RWPE2 (cell line): ENCODE measurements around the gene SPTA1.

Experiments used
- ATAC-seq: fragments of 200-7000 bp; cut with Tn5 transposase; 3 replicates; pipeline ENCODE4 v1.9.1; 2021; ENCODE audit warnings: low read depth
- DNase-seq: peaks from one replicate; pipeline ENCODE4 v3.0.0-alpha.2; 2020; ENCODE audit warnings: low spot score
- H3K27ac ChIP-seq: fragments of 450-650 bp; 2 replicates; pipeline ENCODE4 v1.5.1; 2017; ENCODE audit warnings: mild to moderate bottlenecking; ENCODE audit not compliant: poor library complexity, severe bottlenecking
- H3K27me3 ChIP-seq: fragments of 250-450 bp; sonication (Bioruptor Pico); 2 replicates; pipeline ENCODE4 v1.5.1; 2021; ENCODE audit warnings: mild to moderate bottlenecking, moderate library complexity; ENCODE audit not compliant: insufficient read depth, poor library complexity, severe bottlenecking
- H3K36me3 ChIP-seq: fragments of 250-450 bp; sonication (Bioruptor Pico); 2 replicates; pipeline ENCODE4 v1.5.1; 2020; ENCODE audit warnings: low read depth, mild to moderate bottlenecking, moderate library complexity
- H3K4me1 ChIP-seq: fragments of 250-450 bp; sonication (Bioruptor Pico); 2 replicates; pipeline ENCODE4 v1.5.1; 2021; ENCODE audit warnings: mild to moderate bottlenecking, moderate library complexity; ENCODE audit not compliant: insufficient read depth, poor library complexity, severe bottlenecking
- H3K4me3 ChIP-seq: fragments of 250-450 bp; sonication (Bioruptor Pico); 2 replicates; pipeline ENCODE4 v1.5.1; 2021; ENCODE audit warnings: mild to moderate bottlenecking, moderate library complexity; ENCODE audit not compliant: severe bottlenecking
- H3K9me3 ChIP-seq: fragments of 250-450 bp; sonication (Bioruptor Pico); 2 replicates; pipeline ENCODE4 v1.5.1; 2021; ENCODE audit warnings: mild to moderate bottlenecking, moderate library complexity; ENCODE audit not compliant: severe bottlenecking
- TF ChIP-seq, protein P1 (sequence below): fragments of 450-650 bp; IDR thresholded peaks from one replicate; pipeline ENCODE4 v1.5.1; 2017; ENCODE audit warnings: mild to moderate bottlenecking, moderate library complexity; ENCODE audit not compliant: poor library complexity, severe bottlenecking

Gene SPTA1

DNA sequence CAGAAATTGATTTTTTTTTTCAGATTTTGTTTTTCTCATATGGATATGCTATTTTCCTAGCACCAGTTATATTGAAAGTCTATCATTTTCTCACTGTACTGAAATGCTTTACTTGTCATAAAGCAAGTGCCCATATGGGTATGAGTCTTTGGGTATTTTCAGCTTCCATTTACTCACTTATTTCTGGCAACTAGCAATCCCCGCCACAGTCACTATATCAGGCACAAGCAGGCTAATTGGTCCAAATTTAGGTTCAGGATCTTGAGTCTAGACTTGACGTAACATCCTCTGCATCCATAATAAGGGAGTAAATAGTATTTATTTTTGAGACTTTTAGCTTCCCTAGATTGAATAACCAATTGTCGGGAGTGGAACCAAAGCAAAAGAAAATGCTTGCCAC lies 109.0 kb downstream of the SPTA1 start:
- no peaks in the 10 kb centered on the region for H3K4me1 ChIP-seq
- H3K27me3 ChIP-seq: no peaks in the 10 kb centered on the region
- no peaks in the 10 kb centered on the region for H3K9me3 ChIP-seq
- ATAC-seq: no peak
- no peak for DNase-seq
- H3K4me3 ChIP-seq: no peak overlapping the region
- H3K36me3 ChIP-seq: no peaks in the 10 kb centered on the region
- H3K27ac ChIP-seq: no peak overlapping the region
- TF ChIP-seq, protein P1, sequence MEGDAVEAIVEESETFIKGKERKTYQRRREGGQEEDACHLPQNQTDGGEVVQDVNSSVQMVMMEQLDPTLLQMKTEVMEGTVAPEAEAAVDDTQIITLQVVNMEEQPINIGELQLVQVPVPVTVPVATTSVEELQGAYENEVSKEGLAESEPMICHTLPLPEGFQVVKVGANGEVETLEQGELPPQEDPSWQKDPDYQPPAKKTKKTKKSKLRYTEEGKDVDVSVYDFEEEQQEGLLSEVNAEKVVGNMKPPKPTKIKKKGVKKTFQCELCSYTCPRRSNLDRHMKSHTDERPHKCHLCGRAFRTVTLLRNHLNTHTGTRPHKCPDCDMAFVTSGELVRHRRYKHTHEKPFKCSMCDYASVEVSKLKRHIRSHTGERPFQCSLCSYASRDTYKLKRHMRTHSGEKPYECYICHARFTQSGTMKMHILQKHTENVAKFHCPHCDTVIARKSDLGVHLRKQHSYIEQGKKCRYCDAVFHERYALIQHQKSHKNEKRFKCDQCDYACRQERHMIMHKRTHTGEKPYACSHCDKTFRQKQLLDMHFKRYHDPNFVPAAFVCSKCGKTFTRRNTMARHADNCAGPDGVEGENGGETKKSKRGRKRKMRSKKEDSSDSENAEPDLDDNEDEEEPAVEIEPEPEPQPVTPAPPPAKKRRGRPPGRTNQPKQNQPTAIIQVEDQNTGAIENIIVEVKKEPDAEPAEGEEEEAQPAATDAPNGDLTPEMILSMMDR: no peak

- H3K4me1 ChIP-seq: no peaks in the 10 kb centered on the region
- no peaks in the 10 kb centered on the region for H3K9me3 ChIP-seq
- DNase-seq: no peak
- no peak for ATAC-seq
- H3K27me3 ChIP-seq: peaks cover 5% of the 10 kb centered on the region
- H3K36me3 ChIP-seq: no peaks in the 10 kb centered on the region
- no peak overlapping the region for H3K27ac ChIP-seq
- H3K4me3 ChIP-seq: no peak overlapping the region
- TF ChIP-seq, protein P1: no peak
Measured at GRCh38 chr1:158572226-158572625, 114.3 kb downstream of the SPTA1 start.

GRCh38 chr1:158570480-158570879 lies 116.0 kb downstream of the SPTA1 start, which contains the start of gene OR6P1:
TSS of gene OR6P1 (minus strand) at chr1:158570580. CDS start at chr1:158563604, 6,976 bp downstream.
- TF ChIP-seq, protein P1: no peak
- Histone ChIP-seq H3K9me3 (no peaks in the 10 kb centered on the region), H3K4me3 (no peak within 1 kb of the TSS)

GRCh38 chr1:158564608-158565007 lies 121.9 kb downstream of the SPTA1 start:
- H3K27me3 ChIP-seq: no peaks in the 10 kb centered on the region
- H3K36me3 ChIP-seq: no peaks in the 10 kb centered on the region
- H3K4me1 ChIP-seq: no peaks in the 10 kb centered on the region
- DNase-seq (no peak), ATAC-seq (no peak)
- H3K9me3 ChIP-seq: no peaks in the 10 kb centered on the region
- H3K4me3 ChIP-seq: no peak overlapping the region
- no peak overlapping the region for H3K27ac ChIP-seq
- TF ChIP-seq, protein P1: no peak

More at GRCh38 chr1:158570480-158570879, 116.0 kb downstream of the SPTA1 start, which contains the start of gene OR6P1:
- Histone ChIP-seq H3K27me3 (peaks cover 5% of the 10 kb centered on the region), H3K4me1 (no peaks in the 10 kb centered on the region), H3K36me3 (no peaks in the 10 kb centered on the region), H3K27ac (no peak within 1 kb of the TSS)
- ATAC-seq (no peak), DNase-seq (no peak)

DNA sequence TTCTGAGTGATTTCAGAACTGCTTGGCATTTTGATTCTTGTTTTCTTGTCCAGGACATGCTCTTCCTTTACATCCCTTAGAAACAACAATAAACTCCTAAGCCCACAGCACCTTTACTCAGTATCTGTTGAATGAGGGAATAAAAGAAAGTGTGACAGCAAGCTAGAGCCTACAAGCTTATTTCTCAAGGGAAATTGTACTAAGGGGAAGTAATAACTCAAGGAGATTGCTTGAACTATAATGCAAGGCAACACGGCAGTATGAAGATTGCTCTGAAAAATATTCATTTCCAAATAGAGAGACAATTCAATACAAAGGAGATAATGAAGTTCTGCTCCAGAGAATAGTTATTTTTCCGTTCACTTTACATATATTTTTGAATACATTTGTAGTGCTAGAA lies 122.7 kb downstream of the SPTA1 start:
- no peak overlapping the region for H3K4me3 ChIP-seq
- no peak overlapping the region for H3K27ac ChIP-seq
- H3K4me1 ChIP-seq: no peaks in the 10 kb centered on the region
- no peaks in the 10 kb centered on the region for H3K9me3 ChIP-seq
- TF ChIP-seq, protein P1: no peak
- ATAC-seq: no peak
- H3K36me3 ChIP-seq: no peaks in the 10 kb centered on the region
- DNase-seq: no peak
- no peaks in the 10 kb centered on the region for H3K27me3 ChIP-seq
